ENCODE results near the gene PPP4R3A.

PPP4R3A gene

GRCh38 chr14:91520138-91520537 lies 10.0 kb upstream of the PPP4R3A start:
- Histone ChIP-seq H3K9me3 (ENCODE audit: control insufficient read depth, low read length) (peaks cover 4% of the 10 kb centered on the region), H3K4me3 (ENCODE audit: low read length) (no peak overlapping the region), H3K4me1 (ENCODE audit: control insufficient read depth, insufficient read depth, low read length) (no peaks in the 10 kb centered on the region), H3K9ac (ENCODE audit: low read length) (no peak overlapping the region), H3K27me3 (ENCODE audit: control insufficient read depth, insufficient read depth, low read length) (no peaks in the 10 kb centered on the region), H3K36me3 (ENCODE audit: control insufficient read depth, insufficient read depth, low read length) (no peaks in the 10 kb centered on the region)

GRCh38 chr14:91519239-91520036 lies 9.3 kb upstream of the PPP4R3A start:
- H3K9me3 ChIP-seq (ENCODE audit: control insufficient read depth, low read length): peaks cover 4% of the 10 kb centered on the region
- H3K4me1 ChIP-seq (ENCODE audit: control insufficient read depth, insufficient read depth, low read length): no peaks in the 10 kb centered on the region
- H3K9ac ChIP-seq (ENCODE audit: low read length): no peak overlapping the region
- no peaks in the 10 kb centered on the region for H3K27me3 ChIP-seq (ENCODE audit: control insufficient read depth, insufficient read depth, low read length)
- H3K36me3 ChIP-seq (ENCODE audit: control insufficient read depth, insufficient read depth, low read length): no peaks in the 10 kb centered on the region
- H3K4me3 ChIP-seq (ENCODE audit: low read length): no peak overlapping the region

GRCh38 chr14:91516663-91517388 lies 6.7 kb upstream of the PPP4R3A start:
- peaks cover 4% of the 10 kb centered on the region for H3K9me3 ChIP-seq (ENCODE audit: control insufficient read depth, low read length)
- no peak overlapping the region for H3K4me3 ChIP-seq (ENCODE audit: low read length)

GRCh38 chr14:91515979-91516378 lies 5.9 kb upstream of the PPP4R3A start:
- no peaks in the 10 kb centered on the region for H3K9me3 ChIP-seq (ENCODE audit: control insufficient read depth, low read length)
- no peaks in the 10 kb centered on the region for H3K27me3 ChIP-seq (ENCODE audit: control insufficient read depth, insufficient read depth, low read length)
- no peaks in the 10 kb centered on the region for H3K36me3 ChIP-seq (ENCODE audit: control insufficient read depth, insufficient read depth, low read length)
- no peak overlapping the region for H3K4me3 ChIP-seq (ENCODE audit: low read length)
- H3K9ac ChIP-seq (ENCODE audit: low read length): no peak overlapping the region
- peaks cover 2% of the 10 kb centered on the region for H3K4me1 ChIP-seq (ENCODE audit: control insufficient read depth, insufficient read depth, low read length)

More at GRCh38 chr14:91516663-91517388, 6.7 kb upstream of the PPP4R3A start:
- Histone ChIP-seq H3K36me3 (ENCODE audit: control insufficient read depth, insufficient read depth, low read length) (no peaks in the 10 kb centered on the region), H3K4me1 (ENCODE audit: control insufficient read depth, insufficient read depth, low read length) (no peaks in the 10 kb centered on the region), H3K27me3 (ENCODE audit: control insufficient read depth, insufficient read depth, low read length) (no peaks in the 10 kb centered on the region), H3K9ac (ENCODE audit: low read length) (no peak overlapping the region)

GRCh38 chr14:91511043-91511383 lies 903 bp upstream of the PPP4R3A start:
- Histone ChIP-seq H3K36me3 (ENCODE audit: control insufficient read depth, insufficient read depth, low read length) (no peaks in the 10 kb centered on the region), H3K4me3 (ENCODE audit: low read length) (peak overlapping the region; percentile 61), H3K9me3 (ENCODE audit: control insufficient read depth, low read length) (no peaks in the 10 kb centered on the region), H3K4me1 (ENCODE audit: control insufficient read depth, insufficient read depth, low read length) (peaks cover 7% of the 10 kb centered on the region), H3K27me3 (ENCODE audit: control insufficient read depth, insufficient read depth, low read length) (no peaks in the 10 kb centered on the region), H3K9ac (ENCODE audit: low read length) (peak overlapping the region; percentile 98)

GRCh38 chr14:91509878-91510170 lies 286 bp downstream of the PPP4R3A start:
- H3K36me3 ChIP-seq (ENCODE audit: control insufficient read depth, insufficient read depth, low read length): no peaks in the 10 kb centered on the region
- no peaks in the 10 kb centered on the region for H3K9me3 ChIP-seq (ENCODE audit: control insufficient read depth, low read length)
- H3K4me3 ChIP-seq (ENCODE audit: low read length): peak overlapping the region; percentile 90
- peak overlapping the region; percentile 98 for H3K9ac ChIP-seq (ENCODE audit: low read length)
- peaks cover 7% of the 10 kb centered on the region for H3K4me1 ChIP-seq (ENCODE audit: control insufficient read depth, insufficient read depth, low read length)
- H3K27me3 ChIP-seq (ENCODE audit: control insufficient read depth, insufficient read depth, low read length): no peaks in the 10 kb centered on the region

- Histone ChIP-seq H3K27me3 (ENCODE audit: control insufficient read depth, insufficient read depth, low read length) (no peaks in the 10 kb centered on the region), H3K4me3 (ENCODE audit: low read length) (peak overlapping the region; percentile 90), H3K36me3 (ENCODE audit: control insufficient read depth, insufficient read depth, low read length) (no peaks in the 10 kb centered on the region), H3K9me3 (ENCODE audit: control insufficient read depth, low read length) (no peaks in the 10 kb centered on the region), H3K9ac (ENCODE audit: low read length) (peak overlapping the region; percentile 98), H3K4me1 (ENCODE audit: control insufficient read depth, insufficient read depth, low read length) (peaks cover 7% of the 10 kb centered on the region)
These were observed 830 bp downstream of the PPP4R3A start for GRCh38 chr14:91509083-91509877.

GRCh38 chr14:91508105-91508504 lies 2.0 kb downstream of the PPP4R3A start:
- Histone ChIP-seq H3K9me3 (ENCODE audit: control insufficient read depth, low read length) (no peaks in the 10 kb centered on the region), H3K27me3 (ENCODE audit: control insufficient read depth, insufficient read depth, low read length) (no peaks in the 10 kb centered on the region), H3K9ac (ENCODE audit: low read length) (peak overlapping the region; percentile 98), H3K4me1 (ENCODE audit: control insufficient read depth, insufficient read depth, low read length) (peaks cover 10% of the 10 kb centered on the region), H3K36me3 (ENCODE audit: control insufficient read depth, insufficient read depth, low read length) (no peaks in the 10 kb centered on the region), H3K4me3 (ENCODE audit: low read length) (peak overlapping the region; percentile 90)

- Histone ChIP-seq H3K27me3 (ENCODE audit: control insufficient read depth, insufficient read depth, low read length) (no peaks in the 10 kb centered on the region), H3K36me3 (ENCODE audit: control insufficient read depth, insufficient read depth, low read length) (no peaks in the 10 kb centered on the region), H3K9ac (ENCODE audit: low read length) (no peak overlapping the region), H3K4me3 (ENCODE audit: low read length) (no peak overlapping the region), H3K4me1 (ENCODE audit: control insufficient read depth, insufficient read depth, low read length) (peaks cover 16% of the 10 kb centered on the region), H3K9me3 (ENCODE audit: control insufficient read depth, low read length) (no peaks in the 10 kb centered on the region)
These were observed 3.9 kb downstream of the PPP4R3A start for GRCh38 chr14:91506226-91506625.

- no peaks in the 10 kb centered on the region for H3K9me3 ChIP-seq (ENCODE audit: control insufficient read depth, low read length)
- no peak overlapping the region for H3K9ac ChIP-seq (ENCODE audit: low read length)
- no peak overlapping the region for H3K4me3 ChIP-seq (ENCODE audit: low read length)
- no peaks in the 10 kb centered on the region for H3K36me3 ChIP-seq (ENCODE audit: control insufficient read depth, insufficient read depth, low read length)
- peaks cover 12% of the 10 kb centered on the region for H3K4me1 ChIP-seq (ENCODE audit: control insufficient read depth, insufficient read depth, low read length)
- H3K27me3 ChIP-seq (ENCODE audit: control insufficient read depth, insufficient read depth, low read length): no peaks in the 10 kb centered on the region
These were observed 7.1 kb downstream of the PPP4R3A start for GRCh38 chr14:91503000-91503504.

- Histone ChIP-seq H3K9ac (ENCODE audit: low read length) (no peak overlapping the region), H3K36me3 (ENCODE audit: control insufficient read depth, insufficient read depth, low read length) (no peaks in the 10 kb centered on the region), H3K9me3 (ENCODE audit: control insufficient read depth, low read length) (no peaks in the 10 kb centered on the region), H3K4me1 (ENCODE audit: control insufficient read depth, insufficient read depth, low read length) (peaks cover 18% of the 10 kb centered on the region), H3K4me3 (ENCODE audit: low read length) (no peak overlapping the region), H3K27me3 (ENCODE audit: control insufficient read depth, insufficient read depth, low read length) (no peaks in the 10 kb centered on the region)
These were observed 7.9 kb downstream of the PPP4R3A start for GRCh38 chr14:91501951-91502930.

All from mucosa of stomach (tissue), 1 donor.